ENCODE measurements around the gene PTOV1. TPM values are rescaled to one million over a fixed set of nuclear protein-coding genes. Genes with fewer than 3 reads are reported as not detected.

The PTOV1 gene
- total and polyA plus RNA-seq, 2 of the 8 experiments (the other 6 are each of a cell fraction or from before 2014, with no cell fraction given) = 147 to 251 TPM

DNA sequence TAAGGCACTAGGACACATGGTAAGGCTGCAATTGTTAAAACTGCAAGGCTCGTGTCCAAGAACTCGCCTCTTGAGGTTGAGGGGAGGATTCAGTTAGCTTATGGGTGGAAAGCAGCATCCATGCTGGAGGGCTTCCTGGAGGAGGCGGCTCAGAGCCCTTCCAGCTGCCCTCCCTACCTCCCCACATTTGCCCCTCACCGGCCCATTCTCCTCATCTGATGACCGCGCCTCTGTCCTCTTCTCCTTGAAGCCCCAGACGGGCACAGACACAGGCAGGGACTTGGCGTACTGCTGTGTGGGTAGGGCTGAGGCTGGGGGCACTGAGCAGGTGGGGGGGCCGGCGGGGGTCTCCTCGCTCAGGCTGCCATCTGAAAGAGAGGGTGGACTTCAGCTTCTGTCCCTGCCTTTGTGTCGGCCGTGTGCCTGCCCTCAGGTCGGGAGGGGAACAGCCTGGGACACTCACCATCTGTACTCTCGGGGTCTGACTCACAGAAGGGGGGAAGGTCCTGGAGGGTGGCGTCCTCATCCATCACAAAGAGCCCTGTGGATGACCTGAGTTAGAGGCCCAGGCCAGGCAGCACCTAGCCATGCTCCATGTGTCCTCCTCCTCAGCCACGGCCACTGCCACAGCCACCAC is 20.5 kb downstream of the PTOV1 start (continued):
- TF ChIP-seq, protein P1, sequence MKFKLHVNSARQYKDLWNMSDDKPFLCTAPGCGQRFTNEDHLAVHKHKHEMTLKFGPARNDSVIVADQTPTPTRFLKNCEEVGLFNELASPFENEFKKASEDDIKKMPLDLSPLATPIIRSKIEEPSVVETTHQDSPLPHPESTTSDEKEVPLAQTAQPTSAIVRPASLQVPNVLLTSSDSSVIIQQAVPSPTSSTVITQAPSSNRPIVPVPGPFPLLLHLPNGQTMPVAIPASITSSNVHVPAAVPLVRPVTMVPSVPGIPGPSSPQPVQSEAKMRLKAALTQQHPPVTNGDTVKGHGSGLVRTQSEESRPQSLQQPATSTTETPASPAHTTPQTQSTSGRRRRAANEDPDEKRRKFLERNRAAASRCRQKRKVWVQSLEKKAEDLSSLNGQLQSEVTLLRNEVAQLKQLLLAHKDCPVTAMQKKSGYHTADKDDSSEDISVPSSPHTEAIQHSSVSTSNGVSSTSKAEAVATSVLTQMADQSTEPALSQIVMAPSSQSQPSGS (IDR thresholded peaks at IDR 0.05; ENCODE audit: low read length) = no peak
- TF ChIP-seq SAP30 (IDR thresholded peaks at IDR 0.05; ENCODE audit: insufficient read depth, insufficient replicate concordance, low read length) = no peak

All from H1 (cell line).